K562 (cell line): ENCODE measurements around the gene IBTK. TPM values are rescaled to one million over a fixed set of nuclear protein-coding genes. Genes with fewer than 3 reads are reported as not detected.

Experiments used
- ATAC-seq: fragments of 200-7000 bp; cut with Tn5 transposase; 3 replicates; pipeline ENCODE4 v1.9.1; 2020; ENCODE audit warnings: moderate library complexity
- BruUV-seq: library from RNA; stranded (reverse); fragments of 400-500 nt; replicated peaks from 2 replicates; lab custom pipeline; 2021; lab: Mats Ljungman, UMichigan
- CTCF ChIA-PET: fragments of 300-600 bp; formaldehyde crosslinking; extraction: SDS; loops from one replicate; lab custom pipeline; 2021; ENCODE audit warnings: low intra/inter-chr PET ratio; lab: Yijun Ruan, JAX
- POLR2A ChIA-PET: fragments of 300-600, 350-650 bp; sonication (Branson Sonifier 250); formaldehyde crosslinking; extraction: SDS; loops from one replicate; lab custom pipeline; 2021; ENCODE audit warnings: antibody characterized with exemption, inconsistent platforms; lab: Yijun Ruan, JAX
- DNase-seq, 4 experiments: peaks; one replicate each; pipeline versions ENCODE4 v3.0.0 to v3.0.0-alpha.2; 2011 to 2018; ENCODE audit warnings: low spot score in 3 of 4, mixed read lengths in 3 of 4; ENCODE audit errors: extremely low read depth in 1 of 4
- FAIRE-seq: peaks from 2 replicates; lab custom pipeline; 2011; peaks lifted over from hg19 to GRCh38; lab: Jason Lieb, UNC
- H2AFZ ChIP-seq: 2 replicates; pipeline ENCODE4 v1.6.0; 2011; ENCODE audit warnings: low read depth, low read length, control low read depth, inconsistent platforms
- H3K27ac ChIP-seq: fragments of 200-600 bp; 3 replicates; pipeline ENCODE4 v1.8.0; 2011; ENCODE audit warnings: low read depth, mild to moderate bottlenecking, control low read depth, inconsistent platforms, low read length, moderate library complexity, mixed read lengths; ENCODE audit errors: extremely low read depth
- H3K27me3 ChIP-seq, 2 experiments: fragments of 300-600 bp in 1 of 2; 2 replicates in 1 of 2; 3 replicates in 1 of 2; pipeline versions ENCODE4 v1.6.0 to v1.8.0; 2011; ENCODE audit warnings: inconsistent platforms in 2 of 2, low read length in 2 of 2, mild to moderate bottlenecking in 1 of 2, mixed read lengths in 1 of 2, moderate library complexity in 1 of 2; ENCODE audit not compliant: control insufficient read depth in 2 of 2, insufficient read depth in 2 of 2
- H3K36me3 ChIP-seq: fragments of 300-600 bp; 3 replicates; pipeline ENCODE4 v1.8.0; 2011; ENCODE audit warnings: mild to moderate bottlenecking, low read length, inconsistent platforms; ENCODE audit not compliant: control insufficient read depth, insufficient read depth
- H3K4me1 ChIP-seq, 2 experiments: fragments of 200-600 bp in 1 of 2; replicated peaks in 1 of 2; 2 replicates in 1 of 2; 3 replicates in 1 of 2; pipeline versions ENCODE4 v1.5.1 to v1.8.0; 2011; ENCODE audit warnings: inconsistent platforms in 2 of 2, low read length in 2 of 2, mild to moderate bottlenecking in 1 of 2, mixed read lengths in 1 of 2, moderate library complexity in 1 of 2; ENCODE audit not compliant: control insufficient read depth in 2 of 2, insufficient read depth in 2 of 2
- H3K4me2 ChIP-seq: 2 replicates; pipeline ENCODE4 v1.6.1; 2011; ENCODE audit warnings: low read length, control low read depth, inconsistent platforms, mixed read lengths; ENCODE audit not compliant: insufficient read depth
- H3K4me3 ChIP-seq: fragments of 200-600 bp; sonication (generic), shearing (Covaris generic); 2 replicates; pipeline ENCODE4 v1.5.1; 2016; ENCODE audit warnings: control low read depth, inconsistent platforms
- H3K79me2 ChIP-seq: fragments of 200-600 bp; 3 replicates; pipeline ENCODE4 v1.8.0; 2011; ENCODE audit warnings: low read length, inconsistent platforms; ENCODE audit not compliant: control insufficient read depth, insufficient read depth
- H3K9ac ChIP-seq, 2 experiments: 2 replicates each; pipeline versions ENCODE4 v1.6.0 to v1.6.1; 2011; ENCODE audit warnings: low read depth in 2 of 2, low read length in 2 of 2, control low read depth in 1 of 2, inconsistent platforms in 1 of 2, mild to moderate bottlenecking in 1 of 2, mixed read lengths in 1 of 2; ENCODE audit not compliant: insufficient read depth in 1 of 2
- H3K9me1 ChIP-seq: one replicate; pipeline ENCODE4 v1.6.0; 2011; ENCODE audit warnings: inconsistent platforms, mild to moderate bottlenecking, low read length, moderate library complexity; ENCODE audit not compliant: control insufficient read depth, insufficient read depth
- H3K9me3 ChIP-seq: replicated peaks from 2 replicates; pipeline ENCODE4 v1.5.1; 2011; ENCODE audit warnings: low read depth, low read length, inconsistent platforms; ENCODE audit not compliant: control insufficient read depth, insufficient read depth
- H4K20me1 ChIP-seq: replicated peaks from 2 replicates; pipeline ENCODE4 v1.6.1; 2011; ENCODE audit warnings: low read length, inconsistent platforms, mixed read lengths; ENCODE audit not compliant: control insufficient read depth, insufficient read depth
- E2F1 ChIP-seq: sonication (generic); formaldehyde crosslinking; IDR thresholded peaks from 2 replicates; pipeline ENCODE4 v1.8.1; 2023; ENCODE audit warnings: mild to moderate bottlenecking, missing genetic modification reagents, moderate library complexity
- HDGF ChIP-seq: fragments of 450-650 bp; IDR thresholded peaks from 2 replicates; pipeline ENCODE4 v1.6.1; 2016
- MTA3 ChIP-seq: fragments of 450-650 bp; formaldehyde crosslinking; IDR thresholded peaks from 2 replicates; pipeline ENCODE4 v1.6.1; 2017; ENCODE audit warnings: mild to moderate bottlenecking, borderline replicate concordance
- RAD21 ChIP-seq, 2 experiments: fragments of 250-450 bp in 1 of 2; fragments of 450-650 bp in 1 of 2; sonication (Bioruptor Pico) in 1 of 2; formaldehyde crosslinking in 1 of 2; IDR thresholded peaks in 1 of 2; conservative IDR thresholded peaks in 1 of 2; 2 replicates each; pipeline versions ENCODE4 v1.4.0 to v1.8.0; 2020 to 2022; ENCODE audit warnings: mild to moderate bottlenecking in 2 of 2, moderate library complexity in 1 of 2
- SRSF9 ChIP-seq: fragments of 200-400 bp; formaldehyde crosslinking; IDR thresholded peaks from 2 replicates; pipeline ENCODE4 v1.6.1; 2017; ENCODE audit warnings: low read depth, low read length, borderline replicate concordance
- TRIM28 ChIP-seq: fragments of 450-650 bp; IDR thresholded peaks from 2 replicates; pipeline ENCODE4 v1.6.1; 2017
- ZFX ChIP-seq: sonication (generic); formaldehyde crosslinking; IDR thresholded peaks from 2 replicates; pipeline ENCODE4 v1.8.0; 2022; ENCODE audit warnings: mild to moderate bottlenecking, missing genetic modification reagents, moderate library complexity
- WGBS: fragments of 100-300 bp; shearing (Covaris generic); methylation state at CpG from one replicate; pipeline ENCODE4 v1.1.6; 2016; ENCODE audit warnings: low coverage, mixed read lengths; ENCODE audit not compliant: insufficient coverage; ENCODE audit errors: missing lambda C conversion rate; 5-methylcytosine and 5-hydroxymethylcytosine counted together
- in situ Hi-C: fragments of 300-500 bp; cut with MboI; formaldehyde crosslinking; loops from 4 replicates; pipeline ENCODE4 v1.15.0; 2018; ENCODE audit warnings: inconsistent platforms, mixed read lengths
- intact Hi-C: fragments of 100-400 bp; cut with micrococcal nuclease; formaldehyde crosslinking; loops from 2 replicates; pipeline ENCODE4 v1.14.2; 2022
- polyA plus RNA-seq, 8 experiments: library from polyadenylated mRNA; depleted of rRNA in 4 of 8; stranded (reverse) in 5 of 8; unstranded in 3 of 8; fragments of >200 nt; fragmentation: Nextera tagmentation in 2 of 8; fragmentation: Illumina TruSeq in 1 of 8; extraction: Ambion mirVana in 2 of 8; extraction: Trizol in 1 of 8; gene quantifications; 2 replicates each; pipeline versions ENCODE4 v1.2.1 to v1.2.3, GENCODE V29; 2011 to 2014; ENCODE audit warnings: inconsistent platforms in 1 of 8, missing spikeins in 1 of 8
- total RNA-seq, 7 experiments: library from RNA; depleted of rRNA in 6 of 7; stranded (reverse); fragments of >200 nt in 6 of 7; fragmentation: Illumina TruSeq in 2 of 7; extraction: Trizol in 2 of 7; gene quantifications; 2 replicates each; pipeline versions ENCODE4 v1.2.1 to v1.2.3, GENCODE V29; 2011 to 2021; ENCODE audit warnings: low replicate concordance in 1 of 7

IBTK gene
- total and polyA plus RNA-seq, 9 of the 15 experiments (the other 6 are each of a cell fraction or from before 2014, with no cell fraction given): 13.2 to 36.4 (median 21.8) TPM

GRCh38 chr6:82216549-82216948 is 31.0 kb downstream of the IBTK start:
- ATAC-seq: no peak
- CTCF ChIA-PET: no interaction called here
- POLR2A ChIA-PET: no interaction called here

More at GRCh38 chr6:82216549-82216948, 31.0 kb downstream of the IBTK start:
- DNase-seq: no peak
- 87% methylated on average over 2 of the region's 2 CpGs for WGBS
- Histone ChIP-seq H3K27me3 (no peaks in the 10 kb centered on the region), H3K9ac (no peak overlapping the region), H3K9me1 (no peaks in the 10 kb centered on the region), H3K79me2 (no peaks in the 10 kb centered on the region)
- intact Hi-C loops: no loop called here
- TF ChIP-seq RAD21 (CRISPR knock-in tag; conservative IDR thresholded peaks at IDR 0.05 in 1 of 2, IDR thresholded peaks at IDR 0.05 in 1 of 2): no peak
- no peak for TF ChIP-seq SRSF9
- TF ChIP-seq ZFX (CRISPR knock-in tag): no peak
- TF ChIP-seq HDGF: no peak
- TF ChIP-seq E2F1 (CRISPR knock-in tag): no peak
- no peak for TF ChIP-seq TRIM28
- no peak for TF ChIP-seq MTA3
- TF ChIP-seq, all 486 proteins: peak for 0
- Histone ChIP-seq H3K4me3 (no peak overlapping the region), H2AFZ (no peak overlapping the region), H3K36me3 (peaks cover 64% of the 10 kb centered on the region), H3K4me1 (no peaks in the 10 kb centered on the region), H3K27ac (no peak overlapping the region), H4K20me1 (no peaks in the 10 kb centered on the region), H3K9me3 (no peaks in the 10 kb centered on the region), H3K4me2 (no peak overlapping the region)
- BruUV-seq: no TSS peak
- in situ Hi-C loops: no loop called here
- no peak for FAIRE-seq
